Measurements from ENCODE around the gene TLR5.

TLR5 gene

DNA sequence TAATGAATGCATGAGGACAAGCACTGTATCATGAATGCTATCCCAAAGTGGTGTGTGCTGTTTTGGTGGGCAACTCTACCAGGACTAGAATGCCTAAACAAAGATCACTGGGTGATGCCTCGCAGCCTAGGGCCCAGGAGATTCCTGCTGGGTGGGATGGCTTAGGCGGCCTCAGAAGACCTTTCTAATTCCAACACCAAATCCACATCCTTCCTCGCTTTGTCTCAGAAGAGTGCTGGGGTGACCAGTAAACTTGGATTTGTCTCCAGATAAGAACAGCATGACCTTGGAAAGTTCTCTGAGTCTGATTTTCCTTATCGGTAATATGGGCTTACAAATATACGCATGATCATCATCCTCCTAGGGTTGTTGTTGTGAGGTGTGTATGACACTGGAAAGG lies 76.6 kb downstream of the TLR5 start:
- no peak for DNase-seq

DNA sequence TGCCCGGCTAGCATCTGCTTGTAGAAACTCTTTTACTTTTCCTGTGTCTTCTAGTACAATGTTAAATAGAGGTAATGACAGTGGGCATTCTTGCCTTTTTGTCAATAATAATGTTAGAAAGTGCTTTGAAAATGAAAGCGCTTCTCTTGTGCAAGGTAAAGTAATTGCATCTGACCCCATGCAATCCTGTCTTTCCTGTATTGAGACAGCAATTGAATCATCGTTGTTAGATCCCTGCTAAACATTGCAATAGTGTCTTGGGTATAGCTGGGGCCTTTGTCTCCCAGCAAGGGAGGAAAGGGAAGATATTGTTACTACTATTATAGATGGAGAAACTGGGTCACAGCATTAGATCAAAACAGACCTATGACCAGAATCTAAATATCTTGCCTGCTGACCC lies 80.9 kb downstream of the TLR5 start:
- no peak for DNase-seq

DNA sequence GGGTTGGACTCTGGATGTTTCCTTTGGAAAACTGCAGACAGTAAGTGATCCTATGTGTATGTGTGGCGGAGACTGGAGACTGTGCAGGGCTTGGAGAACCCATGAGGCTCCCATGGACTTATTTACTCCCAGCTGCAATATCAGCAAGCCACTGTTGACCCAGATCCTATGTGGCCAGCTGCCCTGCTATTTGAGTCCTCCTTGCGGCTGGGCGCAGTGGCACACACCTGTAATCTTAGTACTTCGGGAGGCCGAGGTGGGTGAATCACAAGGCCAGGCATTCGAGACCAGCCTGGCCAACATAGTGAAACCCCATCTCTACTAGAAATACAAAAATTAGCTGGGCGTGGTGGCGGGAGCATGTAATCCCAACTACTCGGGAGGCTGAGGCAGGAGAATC lies 83.5 kb downstream of the TLR5 start:
- no peak for DNase-seq
